ENCODE results near the gene ATRIP.
A peak's percentile ranks its signal among the peaks of the same experiment; 100 is the strongest.

Gene ATRIP

DNA sequence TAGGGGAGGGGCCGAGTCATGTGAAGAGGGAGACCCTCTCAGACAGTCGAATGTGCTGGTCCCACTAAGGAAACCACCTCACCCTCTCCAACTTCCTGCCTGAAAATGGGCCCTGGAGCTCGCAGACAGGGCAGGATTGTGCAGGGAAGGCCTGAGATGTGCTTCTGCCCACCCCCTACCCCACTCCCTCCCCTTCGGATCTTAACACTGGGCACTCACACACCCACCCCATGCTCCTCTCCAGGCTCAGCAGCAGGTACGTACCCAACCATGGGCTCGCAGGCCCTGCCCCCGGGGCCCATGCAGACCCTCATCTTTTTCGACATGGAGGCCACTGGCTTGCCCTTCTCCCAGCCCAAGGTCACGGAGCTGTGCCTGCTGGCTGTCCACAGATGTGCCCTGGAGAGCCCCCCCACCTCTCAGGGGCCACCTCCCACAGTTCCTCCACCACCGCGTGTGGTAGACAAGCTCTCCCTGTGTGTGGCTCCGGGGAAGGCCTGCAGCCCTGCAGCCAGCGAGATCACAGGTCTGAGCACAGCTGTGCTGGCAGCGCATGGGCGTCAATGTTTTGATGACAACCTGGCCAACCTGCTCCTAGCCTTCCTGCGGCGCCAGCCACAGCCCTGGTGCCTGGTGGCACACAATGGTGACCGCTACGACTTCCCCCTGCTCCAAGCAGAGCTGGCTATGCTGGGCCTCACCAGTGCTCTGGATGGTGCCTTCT, 20.0 kb downstream of the ATRIP start:
- H3K36me3 ChIP-seq (ENCODE audit: control insufficient read depth in 2 of 2, insufficient read depth in 1 of 2, low read length in 2 of 2): peaks cover 0 to 72% of the 10 kb centered on the region in 2 experiments; a peak in 2 of 3 replicates
- CTCF ChIA-PET: interaction anchor here (0.8 kb wide), 1 partner anchor 81 kb away, joined by 4 read pairs; no protein-coding TSS in a partner anchor
- H3K9me3 ChIP-seq (ENCODE audit: control insufficient read depth, insufficient read depth, low read depth, low read length): no peaks in the 10 kb centered on the region
- POLR2A ChIA-PET: interaction anchor here (0.6 to 0.7 kb wide), 3 partner anchors 8 to 41 kb away, joined by 3 to 4 read pairs (median 3); no protein-coding TSS in a partner anchor
- H3K4me3 ChIP-seq (ENCODE audit: low read depth, low read length): no peak overlapping the region
- TF ChIP-seq ZNF654 (tag by site-specific recombination; IDR thresholded peaks at IDR 0.05; ENCODE audit: low read depth) (no peak), ZNF140 (tag by site-specific recombination; IDR thresholded peaks at IDR 0.05) (no peak), ZNF670 (tag by site-specific recombination; IDR thresholded peaks at IDR 0.05; ENCODE audit: low read depth) (no peak), GLIS2 (tag by site-specific recombination; IDR thresholded peaks at IDR 0.05) (0 out of 2 replicates have a peak, but pooled peaks have one; percentile 16), GLIS1 (tag by site-specific recombination; IDR thresholded peaks at IDR 0.05) (peak; percentile 76)
- TF ChIP-seq, protein P1, sequence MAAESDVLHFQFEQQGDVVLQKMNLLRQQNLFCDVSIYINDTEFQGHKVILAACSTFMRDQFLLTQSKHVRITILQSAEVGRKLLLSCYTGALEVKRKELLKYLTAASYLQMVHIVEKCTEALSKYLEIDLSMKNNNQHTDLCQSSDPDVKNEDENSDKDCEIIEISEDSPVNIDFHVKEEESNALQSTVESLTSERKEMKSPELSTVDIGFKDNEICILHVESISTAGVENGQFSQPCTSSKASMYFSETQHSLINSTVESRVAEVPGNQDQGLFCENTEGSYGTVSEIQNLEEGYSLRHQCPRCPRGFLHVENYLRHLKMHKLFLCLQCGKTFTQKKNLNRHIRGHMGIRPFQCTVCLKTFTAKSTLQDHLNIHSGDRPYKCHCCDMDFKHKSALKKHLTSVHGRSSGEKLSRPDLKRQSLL (tag by site-specific recombination; IDR thresholded peaks at IDR 0.05): no peak
- H3K4me1 ChIP-seq (ENCODE audit: control insufficient read depth, insufficient read depth, low read length): no peaks in the 10 kb centered on the region
- H3K27ac ChIP-seq (ENCODE audit: extremely low read depth, low read depth, low read length): no peak overlapping the region

DNA sequence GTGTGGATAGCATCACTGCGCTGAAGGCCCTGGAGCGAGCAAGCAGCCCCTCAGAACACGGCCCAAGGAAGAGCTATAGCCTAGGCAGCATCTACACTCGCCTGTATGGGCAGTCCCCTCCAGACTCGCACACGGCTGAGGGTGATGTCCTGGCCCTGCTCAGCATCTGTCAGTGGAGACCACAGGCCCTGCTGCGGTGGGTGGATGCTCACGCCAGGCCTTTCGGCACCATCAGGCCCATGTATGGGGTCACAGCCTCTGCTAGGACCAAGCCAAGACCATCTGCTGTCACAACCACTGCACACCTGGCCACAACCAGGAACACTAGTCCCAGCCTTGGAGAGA, 20.5 kb downstream of the ATRIP start:
- H3K4me1 ChIP-seq (ENCODE audit: control insufficient read depth, insufficient read depth, low read length): no peaks in the 10 kb centered on the region
- POLR2A ChIA-PET: interaction anchor here (0.7 kb wide), 1 partner anchor 40 kb away, joined by 3 read pairs; no protein-coding TSS in a partner anchor
- no peak overlapping the region for H3K27ac ChIP-seq (ENCODE audit: extremely low read depth, low read depth, low read length)
- no peak overlapping the region for H3K4me3 ChIP-seq (ENCODE audit: low read depth, low read length)
- peaks cover 0 to 72% of the 10 kb centered on the region in 2 experiments; a peak in 2 of 3 replicates for H3K36me3 ChIP-seq (ENCODE audit: control insufficient read depth in 2 of 2, insufficient read depth in 1 of 2, low read length in 2 of 2)
- H3K9me3 ChIP-seq (ENCODE audit: control insufficient read depth, insufficient read depth, low read depth, low read length): no peaks in the 10 kb centered on the region
- CTCF ChIA-PET: interaction anchor here (0.8 kb wide), 1 partner anchor 81 kb away, joined by 4 read pairs; no protein-coding TSS in a partner anchor
- TF ChIP-seq ZNF561 (tag by site-specific recombination; IDR thresholded peaks at IDR 0.05; ENCODE audit: borderline replicate concordance) (no peak), ZNF473 (tag by site-specific recombination; IDR thresholded peaks at IDR 0.05) (no peak), ZNF174 (tag by site-specific recombination; IDR thresholded peaks at IDR 0.05) (no peak)

DNA sequence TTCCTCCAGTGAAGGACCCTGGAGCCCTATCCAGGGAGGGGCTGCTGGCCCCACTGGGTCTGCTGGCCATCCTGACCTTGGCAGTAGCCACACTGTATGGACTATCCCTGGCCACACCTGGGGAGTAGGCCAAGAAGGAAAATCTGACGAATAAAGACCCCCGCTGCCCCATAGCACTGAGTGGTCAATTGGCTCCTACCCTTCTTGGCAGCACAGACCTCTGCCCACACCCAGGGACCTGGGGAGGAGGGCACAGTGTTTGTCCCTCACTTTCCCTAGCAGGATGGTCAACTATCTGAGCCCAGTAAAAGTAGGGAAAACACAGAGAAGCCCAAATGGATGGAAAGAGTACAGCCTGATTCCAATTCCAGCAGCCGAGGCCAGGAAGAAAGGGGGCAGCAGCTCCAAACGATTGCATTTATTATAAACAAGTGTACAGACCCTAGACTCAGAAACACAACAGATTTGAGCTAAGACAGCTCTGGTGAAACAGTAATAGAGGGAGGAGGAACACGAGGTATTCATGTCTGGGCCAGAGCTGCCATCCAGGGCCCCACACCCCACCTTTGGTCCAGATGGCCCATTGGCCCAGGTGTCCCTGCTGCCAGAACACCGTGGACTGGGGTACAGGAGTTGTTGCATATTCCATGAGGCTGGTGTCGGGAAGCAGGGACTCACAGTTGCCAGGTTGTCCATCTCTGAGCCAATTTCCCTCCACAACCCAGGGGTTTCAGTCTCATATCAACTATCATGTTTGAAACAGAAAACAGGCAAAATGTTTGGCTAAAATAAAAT, 21.1 kb downstream of the ATRIP start:
- TF ChIP-seq TCF7L2 (IDR thresholded peaks at IDR 0.05; ENCODE audit: borderline replicate concordance, low read depth, low read length) (no peak), ZNF354C (tag by site-specific recombination; IDR thresholded peaks at IDR 0.05; ENCODE audit: borderline replicate concordance, low read depth) (no peak), ZNF366 (tag by site-specific recombination; conservative IDR thresholded peaks at IDR 0.05) (no peak), ZBTB7A (tag by site-specific recombination; IDR thresholded peaks at IDR 0.05; ENCODE audit: low read depth) (no peak), RBAK (tag by site-specific recombination; IDR thresholded peaks at IDR 0.05) (no peak)
- H3K4me3 ChIP-seq (ENCODE audit: low read depth, low read length): no peak overlapping the region
- H3K27ac ChIP-seq (ENCODE audit: extremely low read depth, low read depth, low read length): no peak overlapping the region
- POLR2A ChIA-PET: no interaction called here
- H3K9me3 ChIP-seq (ENCODE audit: control insufficient read depth, insufficient read depth, low read depth, low read length): no peaks in the 10 kb centered on the region
- H3K36me3 ChIP-seq (ENCODE audit: control insufficient read depth in 2 of 2, insufficient read depth in 1 of 2, low read length in 2 of 2): peaks cover 0 to 71% of the 10 kb centered on the region in 2 experiments; a peak in 2 of 3 replicates
- no peaks in the 10 kb centered on the region for H3K4me1 ChIP-seq (ENCODE audit: control insufficient read depth, insufficient read depth, low read length)
- CTCF ChIA-PET: interaction anchor here (0.6 to 0.8 kb wide), 2 partner anchors 80 to 197 kb away, joined by 3 to 4 read pairs; no protein-coding TSS in a partner anchor

DNA sequence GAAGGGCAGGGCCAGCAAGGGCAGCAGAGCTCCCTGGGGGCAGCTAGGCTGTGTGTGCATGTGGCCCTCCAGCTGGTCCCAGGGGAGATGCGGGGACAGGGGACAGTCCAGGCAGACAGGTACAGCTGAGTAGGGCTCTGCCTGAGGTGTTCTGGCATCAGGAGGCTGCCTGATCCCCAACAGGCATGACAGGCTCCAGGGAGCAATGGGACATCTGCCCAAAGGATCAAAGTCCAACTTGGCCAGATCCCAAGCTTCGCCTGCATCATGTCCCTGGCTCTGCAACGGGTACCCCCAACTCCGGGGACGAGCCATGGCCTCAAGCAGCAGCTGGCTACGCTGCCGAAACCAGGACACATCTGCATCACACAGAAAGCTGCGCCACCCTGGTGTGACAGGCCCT, 21.8 kb downstream of the ATRIP start:
- ChIA-PET POLR2A (interaction anchor here (0.8 kb wide), 1 partner anchor 21 kb away, joined by 3 read pairs; the partner anchor contains the start of gene ATRIP), CTCF (interaction anchor here (0.6 kb wide), 1 partner anchor 196 kb away, joined by 3 read pairs; no protein-coding TSS in a partner anchor)
- Histone ChIP-seq H3K4me3 (ENCODE audit: low read depth, low read length) (no peak overlapping the region), H3K4me1 (ENCODE audit: control insufficient read depth, insufficient read depth, low read length) (no peaks in the 10 kb centered on the region), H3K9me3 (ENCODE audit: control insufficient read depth, insufficient read depth, low read depth, low read length) (no peaks in the 10 kb centered on the region), H3K36me3 (ENCODE audit: control insufficient read depth in 2 of 2, insufficient read depth in 1 of 2, low read length in 2 of 2) (peaks cover 0 to 65% of the 10 kb centered on the region in 2 experiments; a peak in 2 of 3 replicates), H3K27ac (ENCODE audit: extremely low read depth, low read depth, low read length) (no peak overlapping the region)
- TF ChIP-seq ZNF140 (tag by site-specific recombination; IDR thresholded peaks at IDR 0.05): no peak
- TF ChIP-seq ZNF600 (tag by site-specific recombination; IDR thresholded peaks at IDR 0.05): 0 out of 2 replicates have a peak, but pooled peaks have one; percentile 26
